NCI-H2196 (cell line): Measurements from ENCODE around the gene IRF2.

Source experiments
- DNase-seq: peaks from one replicate; lab custom pipeline; 2025; ENCODE audit not compliant: unreplicated experiment; lab: John Stamatoyannopoulos, UW

IRF2 gene

GRCh38 chr4:184370711-184371389 lies 103.5 kb downstream of the IRF2 start:
- no peak for DNase-seq

DNA sequence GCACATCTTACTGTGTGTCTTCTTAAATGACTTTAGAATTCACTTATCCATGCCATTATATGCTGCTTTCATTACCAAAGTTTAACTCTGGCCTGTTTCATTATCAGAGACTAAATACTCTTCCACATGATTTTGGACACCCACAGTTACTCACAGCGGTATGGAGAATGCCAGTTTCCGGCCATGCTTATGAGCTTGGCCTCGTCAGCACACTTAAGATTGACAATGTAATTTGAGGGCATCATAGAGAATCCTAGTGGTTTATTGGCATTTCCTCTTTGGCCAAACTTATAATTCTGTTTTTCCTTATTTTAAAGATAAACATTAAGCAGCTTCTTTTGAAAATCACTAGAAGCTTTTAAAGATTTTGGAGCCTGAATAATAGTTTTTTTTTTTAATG lies 104.5 kb downstream of the IRF2 start:
- DNase-seq, result no peak

DNA sequence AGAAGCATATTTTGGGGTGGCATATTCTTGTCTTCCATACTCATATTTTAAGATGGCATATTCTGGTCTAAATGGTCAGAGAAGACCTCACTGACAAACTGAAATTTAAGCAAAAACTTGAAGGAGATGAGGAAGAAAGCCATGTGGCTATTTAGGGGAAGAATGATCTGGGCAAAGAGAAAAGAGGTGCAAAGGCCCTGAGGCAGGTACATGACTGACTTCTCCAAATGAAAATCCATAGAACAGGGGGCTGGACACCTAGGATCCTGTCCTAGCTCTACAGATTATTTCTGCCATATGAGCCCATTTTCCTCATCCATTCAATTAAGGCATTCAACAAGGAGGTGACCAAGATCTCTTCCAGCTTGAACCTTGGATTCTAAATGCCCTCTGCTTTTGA lies 105.6 kb downstream of the IRF2 start:
- DNase-seq, result no peak

DNA sequence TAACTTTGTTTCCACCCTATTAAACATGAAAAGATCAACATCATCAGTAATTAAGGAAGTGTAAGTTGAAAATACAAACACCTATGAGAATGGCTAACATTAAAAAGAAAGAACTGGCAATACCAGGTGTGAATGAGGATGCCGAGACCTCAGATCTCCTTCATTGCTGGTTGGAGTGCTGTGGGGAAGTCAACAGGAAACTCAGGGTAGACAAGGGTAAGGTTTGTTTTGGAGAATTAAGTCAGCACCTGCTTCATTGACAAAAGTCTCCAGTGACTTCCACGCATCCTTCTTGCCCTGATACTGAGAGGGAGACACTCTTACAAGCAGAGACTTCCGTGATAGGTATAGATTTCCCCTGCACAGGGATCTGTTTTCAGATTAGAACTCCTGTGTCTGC lies 106.1 kb downstream of the IRF2 start:
- DNase-seq, result no peak

DNA sequence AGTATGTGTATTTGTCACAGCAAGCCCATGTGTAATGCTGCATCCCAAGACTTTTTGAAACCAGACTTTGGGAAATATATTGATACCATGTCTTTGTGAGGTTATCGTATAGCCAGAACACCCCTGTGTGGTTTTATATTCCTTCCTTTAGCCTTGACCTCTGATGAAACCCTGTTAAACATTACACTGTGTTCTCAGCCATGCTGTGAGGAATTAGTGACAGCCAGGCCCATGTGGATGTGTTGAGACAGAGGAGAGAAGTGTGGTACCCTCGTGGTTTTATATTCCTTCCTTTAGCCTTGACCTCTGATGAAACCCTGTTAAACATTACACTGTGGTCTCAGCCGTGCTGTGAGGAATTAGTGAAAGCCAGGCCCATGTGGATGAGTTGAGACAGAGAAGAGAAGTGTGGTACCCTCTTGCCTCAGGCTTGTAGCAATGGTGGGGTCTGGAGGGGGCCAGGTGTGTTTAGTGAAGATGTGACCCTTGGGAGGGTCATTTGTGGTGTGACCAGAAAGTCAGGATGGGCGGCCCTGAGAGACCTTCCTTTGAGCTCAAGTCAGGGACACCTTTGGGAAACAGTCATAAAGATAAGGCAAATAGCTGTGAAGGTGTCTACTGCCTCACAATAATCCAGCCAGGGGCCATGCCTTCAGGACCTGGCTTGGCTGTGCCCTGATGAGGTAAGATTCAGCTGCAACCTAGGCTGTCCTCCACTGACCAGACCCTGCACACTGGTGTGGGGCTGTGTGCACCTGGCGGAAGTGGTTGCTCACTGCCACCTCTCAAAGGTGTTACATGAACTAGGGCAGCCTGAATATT lies 110.0 kb downstream of the IRF2 start:
- DNase-seq, result no peak

DNA sequence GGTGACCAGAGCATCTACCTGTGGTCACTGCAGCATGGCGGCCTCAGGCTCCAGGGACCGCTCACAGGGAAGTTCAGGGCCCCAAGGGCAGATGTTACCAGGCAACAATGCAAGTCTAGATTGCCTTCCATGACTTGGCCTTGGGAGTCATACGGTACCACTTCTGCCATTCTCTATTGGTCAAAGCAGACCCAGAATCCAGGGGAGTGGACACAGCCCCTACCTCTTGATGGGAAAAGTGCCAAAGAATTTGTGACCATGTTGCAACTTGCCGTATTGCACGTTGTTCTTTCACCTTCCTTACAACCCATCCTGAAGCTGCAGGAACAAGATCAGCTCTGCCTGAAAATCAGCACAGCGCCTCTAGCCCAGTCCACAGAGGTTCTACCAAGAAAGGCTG lies 111.1 kb downstream of the IRF2 start:
- no peak for DNase-seq

- DNase-seq, result no peak
Observed at GRCh38 chr4:184362396-184362795, 112.0 kb downstream of the IRF2 start.

DNA sequence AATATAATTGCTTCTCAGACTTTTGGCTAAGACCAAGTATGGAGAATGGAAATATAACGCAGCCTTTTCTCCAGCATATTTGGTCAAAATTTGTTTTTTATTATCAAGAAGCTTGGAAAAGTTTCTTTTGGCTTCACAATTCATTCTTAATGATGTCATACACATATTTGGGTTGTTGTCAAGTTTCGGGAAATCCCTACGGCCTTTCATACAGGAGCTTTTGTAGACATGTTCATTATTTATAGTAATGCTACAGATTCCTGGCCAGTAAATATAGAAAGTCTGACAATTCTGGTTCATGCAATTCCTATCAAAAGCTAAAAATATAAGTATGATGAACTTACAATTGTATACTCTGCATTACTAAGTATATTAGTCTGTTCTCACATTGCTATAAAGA lies 112.9 kb downstream of the IRF2 start:
- no peak for DNase-seq

- no peak for DNase-seq
Observed at GRCh38 chr4:184359888-184360287, 114.5 kb downstream of the IRF2 start.

- no peak for DNase-seq
Observed at GRCh38 chr4:184358521-184359232, 115.7 kb downstream of the IRF2 start.

GRCh38 chr4:184357772-184358171 lies 116.6 kb downstream of the IRF2 start:
- DNase-seq, result no peak

GRCh38 chr4:184357165-184357564 lies 117.2 kb downstream of the IRF2 start:
- no peak for DNase-seq

DNA sequence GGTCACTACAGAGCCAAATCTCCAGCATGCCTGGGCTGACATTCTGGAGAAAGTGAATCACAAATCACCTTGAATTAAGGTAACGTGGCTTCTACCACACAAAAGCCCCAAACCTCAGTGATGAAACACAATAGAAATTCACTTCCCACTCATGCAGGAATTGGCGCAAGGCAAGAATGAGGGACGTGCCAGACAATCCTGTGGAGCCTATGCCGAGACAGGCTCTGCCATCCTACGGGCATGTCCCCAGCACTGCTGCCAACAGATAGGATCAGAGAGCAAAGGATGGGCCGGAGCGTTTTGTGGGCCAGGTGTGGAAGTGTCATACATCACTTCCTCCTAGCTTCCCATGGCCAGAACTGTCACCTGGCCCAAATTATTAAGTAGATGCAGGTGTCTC lies 118.0 kb downstream of the IRF2 start:
- no peak for DNase-seq

DNA sequence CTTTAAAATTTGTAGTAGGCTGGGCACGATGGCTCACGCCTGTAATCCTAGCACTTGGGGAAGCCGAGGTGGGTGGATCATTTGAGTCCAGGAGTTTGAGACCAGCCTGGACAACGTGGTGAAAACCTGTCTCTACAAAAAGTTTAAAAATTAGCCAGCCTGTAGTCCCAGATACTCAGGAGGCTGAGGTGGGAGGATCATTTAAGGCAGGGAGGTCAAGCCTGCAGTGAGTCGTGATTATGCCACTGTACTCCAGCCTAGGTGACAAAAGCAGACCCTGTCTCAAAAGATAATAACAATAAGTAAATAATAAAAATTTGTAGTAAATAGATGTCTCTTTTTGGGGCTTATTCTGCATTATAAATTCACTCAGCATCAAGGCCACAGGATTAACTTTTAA lies 118.5 kb downstream of the IRF2 start:
- no peak for DNase-seq

DNA sequence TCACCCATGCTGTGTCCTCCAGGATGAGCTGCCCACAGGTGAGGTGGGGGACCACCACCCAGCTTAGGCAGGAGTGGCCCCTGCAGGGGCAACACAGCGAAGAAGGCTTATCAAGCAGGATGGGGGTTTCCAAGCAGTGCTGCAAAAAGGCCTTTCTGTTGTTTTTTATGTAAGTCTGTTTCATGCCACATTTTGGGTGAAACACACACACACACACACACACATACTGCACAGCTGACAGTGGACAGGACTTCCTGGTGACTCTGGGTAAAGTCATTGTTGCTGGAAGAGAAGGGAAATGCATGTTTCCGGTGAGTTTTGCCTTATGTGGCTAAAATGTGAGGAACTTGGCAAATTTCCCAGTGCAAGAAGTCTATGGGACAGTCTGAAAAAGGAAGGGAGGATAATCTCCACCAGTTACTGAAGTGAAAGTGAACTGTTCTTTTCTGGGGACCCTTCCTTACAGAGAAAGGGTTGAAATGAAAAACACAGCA lies 119.2 kb downstream of the IRF2 start:
- DNase-seq, result no peak

GRCh38 chr4:184352891-184353290 lies 121.5 kb downstream of the IRF2 start:
- DNase-seq, result no peak

GRCh38 chr4:184351560-184352451 lies 122.5 kb downstream of the IRF2 start:
- DNase-seq, result no peak

DNA sequence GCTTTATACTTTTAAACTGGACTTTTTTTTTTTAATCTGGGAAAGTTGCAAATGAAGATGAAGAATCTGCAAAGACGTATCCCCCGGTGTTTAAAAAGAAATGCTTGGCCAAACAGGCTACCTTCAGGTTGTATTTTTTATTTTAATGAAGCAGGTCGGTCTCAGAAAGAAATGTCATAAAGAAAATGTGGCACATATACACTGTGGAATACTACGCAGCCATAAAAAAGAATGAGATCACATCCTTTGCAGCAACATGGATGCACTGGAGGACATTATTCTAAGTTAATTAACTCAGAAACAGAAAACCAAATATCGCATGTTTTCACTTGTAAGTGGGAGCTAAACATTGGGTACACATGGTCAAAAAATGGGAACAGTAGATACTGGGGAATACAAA lies 123.4 kb downstream of the IRF2 start:
- DNase-seq, result no peak

- no peak for DNase-seq
Observed at GRCh38 chr4:184350213-184350817, 124.0 kb downstream of the IRF2 start.

DNA sequence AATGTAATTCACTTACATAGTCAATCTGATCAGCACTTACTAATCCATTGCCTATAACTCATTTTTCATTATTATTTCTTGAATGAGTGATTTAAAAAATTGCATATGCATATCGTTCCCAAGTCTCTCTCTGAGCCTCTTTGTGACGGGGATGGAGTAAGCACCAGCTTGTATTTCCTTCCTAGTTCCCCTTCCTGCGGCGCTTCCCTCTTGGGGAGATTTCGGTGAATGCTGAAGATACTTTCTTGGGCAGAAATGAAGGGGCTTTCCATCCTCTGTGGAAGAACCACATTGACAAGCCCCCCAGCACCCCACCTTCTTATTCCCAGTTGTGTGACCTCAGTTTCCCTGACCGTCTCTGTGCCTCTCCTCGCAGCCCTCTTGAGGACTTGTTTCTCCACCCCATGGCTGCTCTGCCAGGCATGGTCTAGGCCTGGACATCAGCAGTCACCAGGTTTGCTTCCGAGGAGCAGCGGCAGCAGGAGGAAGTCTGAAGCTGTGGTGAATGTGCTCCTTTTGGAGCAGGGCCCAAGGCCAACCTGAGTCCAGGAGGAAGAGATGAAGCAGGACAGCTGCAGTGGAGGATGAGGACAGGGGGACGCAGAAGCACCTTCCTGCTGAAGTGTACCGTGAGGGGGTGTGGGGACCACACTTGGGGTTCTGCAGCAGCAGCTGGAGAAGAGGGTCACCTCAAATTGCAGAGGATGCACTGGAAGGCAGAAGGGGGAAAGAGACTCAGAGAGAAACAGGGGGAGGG lies 124.9 kb downstream of the IRF2 start:
- DNase-seq, result no peak
